Prostate gland (tissue), 2 donors: Measurements from ENCODE around the gene SRP72. TPM values are rescaled to one million over a fixed set of nuclear protein-coding genes. Genes with fewer than 3 reads are reported as not detected.

Experiments used
- DNase-seq: peaks from one replicate; pipeline ENCODE4 v3.0.0-alpha.2; 2019; ENCODE audit warnings: low spot score
- H3K27ac ChIP-seq, 2 donors: fragments of 200-600 bp; sonication (generic); 2 replicates each; pipeline ENCODE4 v1.5.1; 2017 to 2019
- H3K27me3 ChIP-seq: fragments of 200-600 bp; sonication (generic); replicated peaks from 2 replicates; pipeline ENCODE4 v1.5.1; 2019; ENCODE audit not compliant: insufficient read depth
- H3K36me3 ChIP-seq, 2 donors: fragments of 200-600 bp; sonication (generic); 1 replicate in 1 of 2; 2 replicates in 1 of 2; pipeline versions ENCODE4 v1.5.1 to v1.8.1; 2017 to 2019
- H3K4me1 ChIP-seq: fragments of 200-600 bp; sonication (generic); replicated peaks from 2 replicates; pipeline ENCODE4 v1.5.1; 2019
- H3K4me3 ChIP-seq, 2 donors: fragments of 200-600 bp; sonication (generic); 2 replicates each; pipeline ENCODE4 v1.5.1; 2017 to 2019
- H3K9me3 ChIP-seq: fragments of 200-600 bp; sonication (generic); 2 replicates; pipeline ENCODE4 v1.5.1; 2017
- POLR2A ChIP-seq: fragments of 450-650 bp; IDR thresholded peaks from one replicate; pipeline ENCODE4 v1.6.1; 2016; ENCODE audit warnings: antibody characterized with exemption, mild to moderate bottlenecking
- POLR2AphosphoS5 ChIP-seq: sonication (generic); formaldehyde crosslinking; IDR thresholded peaks from one replicate; pipeline ENCODE4 v1.6.1; 2017; ENCODE audit warnings: antibody characterized with exemption
- WGBS: methylation state at CpG from one replicate; pipeline ENCODE4 v1.1.5; 2018; 5-methylcytosine and 5-hydroxymethylcytosine counted together
- intact Hi-C: fragments of 100-400 bp; cut with DNase I; formaldehyde crosslinking; loops from one replicate; pipeline ENCODE4 v1.14.2; 2022
- total RNA-seq, 2 donors: library from RNA; depleted of rRNA; stranded (reverse); fragments of >200 nt; gene quantifications; one replicate each; pipeline ENCODE4 v1.1.0, GENCODE V29; 2016
- TF ChIP-seq, protein P1 (sequence below), 4 experiments: fragments of 200-600 bp in 2 of 4; fragments of 450-650 bp in 2 of 4; sonication (generic) in 2 of 4; IDR thresholded peaks; 1 replicate in 3 of 4; 2 replicates in 1 of 4; pipeline ENCODE4 v1.5.1; 2016 to 2019; ENCODE audit warnings: antibody characterized with exemption in 4 of 4, mild to moderate bottlenecking in 2 of 4, moderate library complexity in 2 of 4

Gene SRP72
- total RNA-seq, 2 donors from 2014 or later, result 41.4 to 46.9 TPM

- DNase-seq, result no peak
- H3K27ac ChIP-seq, result no peak overlapping the region
- TF ChIP-seq POLR2A (no peak), POLR2AphosphoS5 (no peak)
- TF ChIP-seq, protein P1, sequence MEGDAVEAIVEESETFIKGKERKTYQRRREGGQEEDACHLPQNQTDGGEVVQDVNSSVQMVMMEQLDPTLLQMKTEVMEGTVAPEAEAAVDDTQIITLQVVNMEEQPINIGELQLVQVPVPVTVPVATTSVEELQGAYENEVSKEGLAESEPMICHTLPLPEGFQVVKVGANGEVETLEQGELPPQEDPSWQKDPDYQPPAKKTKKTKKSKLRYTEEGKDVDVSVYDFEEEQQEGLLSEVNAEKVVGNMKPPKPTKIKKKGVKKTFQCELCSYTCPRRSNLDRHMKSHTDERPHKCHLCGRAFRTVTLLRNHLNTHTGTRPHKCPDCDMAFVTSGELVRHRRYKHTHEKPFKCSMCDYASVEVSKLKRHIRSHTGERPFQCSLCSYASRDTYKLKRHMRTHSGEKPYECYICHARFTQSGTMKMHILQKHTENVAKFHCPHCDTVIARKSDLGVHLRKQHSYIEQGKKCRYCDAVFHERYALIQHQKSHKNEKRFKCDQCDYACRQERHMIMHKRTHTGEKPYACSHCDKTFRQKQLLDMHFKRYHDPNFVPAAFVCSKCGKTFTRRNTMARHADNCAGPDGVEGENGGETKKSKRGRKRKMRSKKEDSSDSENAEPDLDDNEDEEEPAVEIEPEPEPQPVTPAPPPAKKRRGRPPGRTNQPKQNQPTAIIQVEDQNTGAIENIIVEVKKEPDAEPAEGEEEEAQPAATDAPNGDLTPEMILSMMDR (IDR thresholded peaks at IDR 0.05), result no peak
- no peaks in the 10 kb centered on the region for H3K4me1 ChIP-seq
- no peaks in the 10 kb centered on the region for H3K9me3 ChIP-seq
- no peak overlapping the region for H3K4me3 ChIP-seq
- WGBS, result 95% methylated on average over 6 of the region's 6 CpGs
- intact Hi-C loops, result loop anchor here (10.0 kb wide), 1 partner anchor 409 kb away; no protein-coding TSS in a partner anchor
- H3K27me3 ChIP-seq, result no peaks in the 10 kb centered on the region
- no peaks in the 10 kb centered on the region for H3K36me3 ChIP-seq
Measured at GRCh38 chr4:56426273-56426672, 41.1 kb upstream of the SRP72 start.

DNA sequence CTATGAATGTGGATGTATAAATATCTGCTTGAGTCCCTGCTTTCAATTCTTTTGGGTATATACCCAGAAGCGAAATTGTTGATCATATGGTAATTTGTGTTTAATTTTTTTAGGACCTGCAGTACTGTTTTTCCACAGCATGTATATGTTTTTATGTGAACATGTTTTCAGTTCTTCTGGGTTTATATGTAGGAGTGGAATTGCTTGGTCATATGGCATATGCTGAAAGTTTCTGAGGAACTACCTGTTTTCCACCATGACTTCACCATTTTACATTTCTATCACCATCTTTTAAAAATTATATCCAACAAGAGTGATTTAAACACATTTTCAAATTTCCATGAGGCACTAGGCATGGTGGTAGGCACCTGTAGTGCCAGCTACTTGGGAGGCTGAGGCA, 40.2 kb upstream of the SRP72 start:
- intact Hi-C loops, result loop anchor here (10.0 kb wide), 1 partner anchor 408 kb away; no protein-coding TSS in a partner anchor
- no peak for DNase-seq
- no peak overlapping the region for H3K4me3 ChIP-seq

GRCh38 chr4:56430203-56430602, 37.2 kb upstream of the SRP72 start:
- Histone ChIP-seq H3K36me3 (no peaks in the 10 kb centered on the region), H3K27ac (no peak overlapping the region), H3K4me1 (no peaks in the 10 kb centered on the region), H3K4me3 (no peak overlapping the region), H3K9me3 (no peaks in the 10 kb centered on the region), H3K27me3 (no peaks in the 10 kb centered on the region)
- intact Hi-C loops, result loop anchor here (5.0 to 10.0 kb wide), 2 partner anchors 37 to 115 kb away; partner anchors contain the start of gene SRP72
- 98% methylated on average over 2 of the region's 2 CpGs for WGBS
- no peak for DNase-seq
- TF ChIP-seq POLR2A, result no peak
- TF ChIP-seq, protein P1 (IDR thresholded peaks at IDR 0.05), result no peak
- no peak for TF ChIP-seq POLR2AphosphoS5

More for the DNA sequence above, 40.2 kb upstream of the SRP72 start:
- Histone ChIP-seq H3K9me3 (no peaks in the 10 kb centered on the region), H3K27me3 (no peaks in the 10 kb centered on the region), H3K4me1 (no peaks in the 10 kb centered on the region), H3K36me3 (no peaks in the 10 kb centered on the region), H3K27ac (no peak overlapping the region)
- TF ChIP-seq, protein P1 (IDR thresholded peaks at IDR 0.05), result no peak
- TF ChIP-seq POLR2AphosphoS5 (no peak), POLR2A (no peak)
- WGBS, result 94% methylated on average over 1 of the region's 1 CpG

- H3K36me3 ChIP-seq, result no peaks in the 10 kb centered on the region
- intact Hi-C loops, result loop anchor here (5.0 to 10.0 kb wide), 2 partner anchors 34 to 112 kb away; partner anchors contain the start of gene SRP72
- no peak overlapping the region for H3K27ac ChIP-seq
- H3K27me3 ChIP-seq, result no peaks in the 10 kb centered on the region
- H3K4me3 ChIP-seq, result no peak overlapping the region
- H3K9me3 ChIP-seq, result no peaks in the 10 kb centered on the region
- DNase-seq, result no peak
- TF ChIP-seq, protein P1 (IDR thresholded peaks at IDR 0.05), result no peak
- no peak for TF ChIP-seq POLR2AphosphoS5
- no peak for TF ChIP-seq POLR2A
- H3K4me1 ChIP-seq, result no peaks in the 10 kb centered on the region
Measured at GRCh38 chr4:56433280-56433679, 34.1 kb upstream of the SRP72 start.

- Histone ChIP-seq H3K4me1 (no peaks in the 10 kb centered on the region), H3K9me3 (no peaks in the 10 kb centered on the region), H3K27ac (peak overlapping the region; percentile 91 to 95), H3K27me3 (no peaks in the 10 kb centered on the region), H3K36me3 (no peaks in the 10 kb centered on the region), H3K4me3 (peak overlapping the region; percentile 65 to 66)
- TF ChIP-seq POLR2AphosphoS5, result no peak
- no peak for TF ChIP-seq POLR2A
- 1% methylated on average over 15 of the region's 15 CpGs for WGBS
- intact Hi-C loops, result loop anchor here (5.0 to 10.0 kb wide), 2 partner anchors 33 to 110 kb away; partner anchors contain the start of gene SRP72
- DNase-seq, result peak; percentile 15
Measured at GRCh38 chr4:56434599-56435139, 32.7 kb upstream of the SRP72 start.
